ENCODE data around the gene CA12.

DNA sequence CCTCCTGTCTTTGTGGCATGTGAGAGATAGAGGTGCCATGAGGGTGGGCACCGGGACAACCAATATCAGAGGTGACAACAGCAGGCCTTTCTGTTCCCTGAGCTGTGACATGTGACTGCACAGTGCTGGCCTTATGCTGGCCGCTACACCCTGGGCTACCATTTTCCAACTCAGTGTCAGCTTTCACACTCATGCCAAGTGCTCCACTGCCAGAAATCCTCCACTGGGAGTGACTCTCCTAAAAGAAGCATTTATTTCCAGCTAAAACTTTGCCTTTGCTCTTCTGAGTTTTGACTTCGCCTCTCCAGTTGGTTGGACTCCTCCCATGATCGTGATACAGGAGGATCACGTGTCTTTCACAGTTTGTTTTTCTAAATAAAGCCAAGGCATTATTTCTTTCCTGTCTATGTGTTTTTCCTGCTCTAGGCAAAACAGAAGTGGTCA is 31.4 kb downstream of the CA12 start:
- TF ChIP-seq, protein P1, sequence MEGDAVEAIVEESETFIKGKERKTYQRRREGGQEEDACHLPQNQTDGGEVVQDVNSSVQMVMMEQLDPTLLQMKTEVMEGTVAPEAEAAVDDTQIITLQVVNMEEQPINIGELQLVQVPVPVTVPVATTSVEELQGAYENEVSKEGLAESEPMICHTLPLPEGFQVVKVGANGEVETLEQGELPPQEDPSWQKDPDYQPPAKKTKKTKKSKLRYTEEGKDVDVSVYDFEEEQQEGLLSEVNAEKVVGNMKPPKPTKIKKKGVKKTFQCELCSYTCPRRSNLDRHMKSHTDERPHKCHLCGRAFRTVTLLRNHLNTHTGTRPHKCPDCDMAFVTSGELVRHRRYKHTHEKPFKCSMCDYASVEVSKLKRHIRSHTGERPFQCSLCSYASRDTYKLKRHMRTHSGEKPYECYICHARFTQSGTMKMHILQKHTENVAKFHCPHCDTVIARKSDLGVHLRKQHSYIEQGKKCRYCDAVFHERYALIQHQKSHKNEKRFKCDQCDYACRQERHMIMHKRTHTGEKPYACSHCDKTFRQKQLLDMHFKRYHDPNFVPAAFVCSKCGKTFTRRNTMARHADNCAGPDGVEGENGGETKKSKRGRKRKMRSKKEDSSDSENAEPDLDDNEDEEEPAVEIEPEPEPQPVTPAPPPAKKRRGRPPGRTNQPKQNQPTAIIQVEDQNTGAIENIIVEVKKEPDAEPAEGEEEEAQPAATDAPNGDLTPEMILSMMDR (IDR thresholded peaks at IDR 0.05; ENCODE audit: borderline replicate concordance, extremely low read depth, low read length, poor library complexity, severe bottlenecking), result no peak
- no peak for TF ChIP-seq EZH2 (IDR thresholded peaks at IDR 0.05; ENCODE audit: borderline replicate concordance, low read depth, low read length, severe bottlenecking)

Data from DND-41 (cell line).